Measurements from ENCODE around the gene TNFRSF11A.

DNA sequence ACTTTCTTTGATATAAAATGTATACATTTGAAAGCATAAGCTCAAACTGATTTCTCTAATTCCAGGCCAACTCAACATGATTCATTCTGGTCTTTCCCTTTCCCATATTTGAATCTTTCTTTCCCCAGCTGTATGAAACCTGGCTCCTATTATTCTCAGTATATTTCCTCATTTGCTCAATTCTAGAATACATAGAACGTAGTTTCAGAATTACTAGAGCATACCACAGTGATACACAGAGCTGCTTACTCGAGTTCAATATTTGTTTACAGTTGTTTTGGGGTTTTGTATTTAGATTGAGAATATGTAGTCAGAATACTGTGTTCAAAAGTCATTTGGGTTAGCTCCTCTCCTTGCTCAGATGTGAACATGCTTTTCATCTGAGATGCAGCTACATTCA, 43.0 kb downstream of the TNFRSF11A start:
- TF ChIP-seq CTCF (IDR thresholded peaks at IDR 0.05; ENCODE audit: insufficient read depth, low read depth, low read length) = no peak
- no peak for TF ChIP-seq EZH2 (IDR thresholded peaks at IDR 0.05; ENCODE audit: insufficient read depth, low read length)

Measured in astrocyte (in vitro differentiated cells and primary cell).